ENCODE data around the gene GPSM1. TPM values are rescaled to one million over a fixed set of nuclear protein-coding genes. Genes with fewer than 3 reads are reported as not detected.

Gene GPSM1
- total and polyA plus RNA-seq, 9 of the 15 experiments (the other 6 are each of a cell fraction or from before 2014, with no cell fraction given), result 0.04 to 14.2 (median 3.1) TPM

DNA sequence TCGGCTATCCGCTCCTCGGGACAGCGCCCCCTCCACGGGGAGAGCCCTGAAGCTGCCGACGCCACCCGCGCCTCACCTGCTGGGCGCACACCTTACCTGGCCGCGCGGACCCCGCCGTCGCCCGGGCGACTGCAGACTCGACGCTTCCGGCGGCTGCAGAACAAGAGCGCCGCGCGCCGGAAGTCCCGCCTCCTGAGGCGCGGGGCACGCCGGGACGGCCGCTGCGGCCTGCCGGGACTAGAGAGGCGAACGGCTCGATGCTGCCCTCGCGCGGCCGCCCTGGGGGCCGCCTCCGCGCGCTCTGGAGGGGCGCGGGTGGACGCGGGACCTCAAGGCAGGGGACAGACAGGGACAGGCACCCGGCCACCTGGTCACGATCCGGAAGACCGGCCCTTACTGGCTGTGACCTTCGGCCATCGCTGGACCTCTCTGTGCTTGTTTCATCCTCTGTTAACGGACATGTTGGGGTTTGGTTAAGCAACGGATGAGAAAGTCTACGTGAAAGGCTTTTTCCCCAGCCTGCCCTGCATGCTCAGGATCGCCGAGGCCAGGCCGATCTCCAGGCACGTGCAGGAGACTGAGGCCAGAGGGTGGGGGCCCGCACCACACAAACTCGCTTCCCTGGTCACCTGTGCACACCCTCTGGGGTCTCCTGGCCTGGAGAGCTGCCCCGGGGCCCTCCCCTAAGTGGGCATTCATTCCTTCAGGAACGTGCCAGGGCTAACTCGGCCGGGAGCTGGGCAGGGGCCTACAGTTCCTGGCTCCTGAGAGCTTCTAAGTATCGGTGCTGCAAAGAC lies 72.9 kb downstream of the GPSM1 start, which contains the start of gene SNAPC4 (continued):
- TF ChIP-seq XRCC3 (IDR thresholded peaks at IDR 0.05) (no peak), MAZ (CRISPR knock-in tag; conservative IDR thresholded peaks at IDR 0.05 in 1 of 2, IDR thresholded peaks at IDR 0.05 in 1 of 2) (peak; percentile 76 to 81), POU5F1 (IDR thresholded peaks at IDR 0.05; ENCODE audit: borderline replicate concordance, low read depth, low read length, partially characterized antibody) (peak; percentile 24), SMC3 (conservative IDR thresholded peaks at IDR 0.05; ENCODE audit: insufficient read depth, low read depth, low read length) (peak; percentile 83), ZNF121 (CRISPR knock-in tag; conservative IDR thresholded peaks at IDR 0.05) (no peak), ZNF316 (IDR thresholded peaks at IDR 0.05) (no peak), ILK (tag; IDR thresholded peaks at IDR 0.05; ENCODE audit: borderline replicate concordance, low read depth) (no peak), HMG20B (CRISPR knock-in tag; IDR thresholded peaks at IDR 0.05) (no peak), PHB (CRISPR knock-in tag; IDR thresholded peaks at IDR 0.05) (no peak), KDM1A (IDR thresholded peaks at IDR 0.05) (no peak), ZNF324 (CRISPR knock-in tag; IDR thresholded peaks at IDR 0.05) (no peak), NCOA6 (IDR thresholded peaks at IDR 0.05) (no peak), NR2F6 (CRISPR knock-in tag; IDR thresholded peaks at IDR 0.05) (no peak), CBFA2T3 (IDR thresholded peaks at IDR 0.05) (no peak)
- TF ChIP-seq, protein P1, sequence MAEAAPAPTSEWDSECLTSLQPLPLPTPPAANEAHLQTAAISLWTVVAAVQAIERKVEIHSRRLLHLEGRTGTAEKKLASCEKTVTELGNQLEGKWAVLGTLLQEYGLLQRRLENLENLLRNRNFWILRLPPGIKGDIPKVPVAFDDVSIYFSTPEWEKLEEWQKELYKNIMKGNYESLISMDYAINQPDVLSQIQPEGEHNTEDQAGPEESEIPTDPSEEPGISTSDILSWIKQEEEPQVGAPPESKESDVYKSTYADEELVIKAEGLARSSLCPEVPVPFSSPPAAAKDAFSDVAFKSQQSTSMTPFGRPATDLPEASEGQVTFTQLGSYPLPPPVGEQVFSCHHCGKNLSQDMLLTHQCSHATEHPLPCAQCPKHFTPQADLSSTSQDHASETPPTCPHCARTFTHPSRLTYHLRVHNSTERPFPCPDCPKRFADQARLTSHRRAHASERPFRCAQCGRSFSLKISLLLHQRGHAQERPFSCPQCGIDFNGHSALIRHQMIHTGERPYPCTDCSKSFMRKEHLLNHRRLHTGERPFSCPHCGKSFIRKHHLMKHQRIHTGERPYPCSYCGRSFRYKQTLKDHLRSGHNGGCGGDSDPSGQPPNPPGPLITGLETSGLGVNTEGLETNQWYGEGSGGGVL (CRISPR knock-in tag; IDR thresholded peaks at IDR 0.05), result no peak
- TF ChIP-seq, protein P2, sequence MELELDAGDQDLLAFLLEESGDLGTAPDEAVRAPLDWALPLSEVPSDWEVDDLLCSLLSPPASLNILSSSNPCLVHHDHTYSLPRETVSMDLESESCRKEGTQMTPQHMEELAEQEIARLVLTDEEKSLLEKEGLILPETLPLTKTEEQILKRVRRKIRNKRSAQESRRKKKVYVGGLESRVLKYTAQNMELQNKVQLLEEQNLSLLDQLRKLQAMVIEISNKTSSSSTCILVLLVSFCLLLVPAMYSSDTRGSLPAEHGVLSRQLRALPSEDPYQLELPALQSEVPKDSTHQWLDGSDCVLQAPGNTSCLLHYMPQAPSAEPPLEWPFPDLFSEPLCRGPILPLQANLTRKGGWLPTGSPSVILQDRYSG (tag; conservative IDR thresholded peaks at IDR 0.05; ENCODE audit: low read depth), result no peak
- TF ChIP-seq, protein P3, sequence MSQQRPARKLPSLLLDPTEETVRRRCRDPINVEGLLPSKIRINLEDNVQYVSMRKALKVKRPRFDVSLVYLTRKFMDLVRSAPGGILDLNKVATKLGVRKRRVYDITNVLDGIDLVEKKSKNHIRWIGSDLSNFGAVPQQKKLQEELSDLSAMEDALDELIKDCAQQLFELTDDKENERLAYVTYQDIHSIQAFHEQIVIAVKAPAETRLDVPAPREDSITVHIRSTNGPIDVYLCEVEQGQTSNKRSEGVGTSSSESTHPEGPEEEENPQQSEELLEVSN (IDR thresholded peaks at IDR 0.05; ENCODE audit: borderline replicate concordance in 1 of 2, extremely low read depth in 1 of 2, insufficient read depth in 1 of 2, insufficient read length in 1 of 2, low read depth in 1 of 2, low read length in 1 of 2, poor library complexity in 1 of 2, severe bottlenecking in 1 of 2), result peak in 1 of 2 experiments; percentile 65
- TF ChIP-seq, protein P4, sequence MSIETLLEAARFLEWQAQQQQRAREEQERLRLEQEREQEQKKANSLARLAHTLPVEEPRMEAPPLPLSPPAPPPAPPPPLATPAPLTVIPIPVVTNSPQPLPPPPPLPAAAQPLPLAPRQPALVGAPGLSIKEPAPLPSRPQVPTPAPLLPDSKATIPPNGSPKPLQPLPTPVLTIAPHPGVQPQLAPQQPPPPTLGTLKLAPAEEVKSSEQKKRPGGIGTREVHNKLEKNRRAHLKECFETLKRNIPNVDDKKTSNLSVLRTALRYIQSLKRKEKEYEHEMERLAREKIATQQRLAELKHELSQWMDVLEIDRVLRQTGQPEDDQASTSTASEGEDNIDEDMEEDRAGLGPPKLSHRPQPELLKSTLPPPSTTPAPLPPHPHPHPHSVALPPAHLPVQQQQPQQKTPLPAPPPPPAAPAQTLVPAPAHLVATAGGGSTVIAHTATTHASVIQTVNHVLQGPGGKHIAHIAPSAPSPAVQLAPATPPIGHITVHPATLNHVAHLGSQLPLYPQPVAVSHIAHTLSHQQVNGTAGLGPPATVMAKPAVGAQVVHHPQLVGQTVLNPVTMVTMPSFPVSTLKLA (conservative IDR thresholded peaks at IDR 0.05), result peak in 1 of 2 experiments; percentile 78; a peak in 2 of 4 replicates
- TF ChIP-seq, protein P5, sequence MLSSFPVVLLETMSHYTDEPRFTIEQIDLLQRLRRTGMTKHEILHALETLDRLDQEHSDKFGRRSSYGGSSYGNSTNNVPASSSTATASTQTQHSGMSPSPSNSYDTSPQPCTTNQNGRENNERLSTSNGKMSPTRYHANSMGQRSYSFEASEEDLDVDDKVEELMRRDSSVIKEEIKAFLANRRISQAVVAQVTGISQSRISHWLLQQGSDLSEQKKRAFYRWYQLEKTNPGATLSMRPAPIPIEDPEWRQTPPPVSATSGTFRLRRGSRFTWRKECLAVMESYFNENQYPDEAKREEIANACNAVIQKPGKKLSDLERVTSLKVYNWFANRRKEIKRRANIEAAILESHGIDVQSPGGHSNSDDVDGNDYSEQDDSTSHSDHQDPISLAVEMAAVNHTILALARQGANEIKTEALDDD (IDR thresholded peaks at IDR 0.05), result no peak
- TF ChIP-seq, protein P6, sequence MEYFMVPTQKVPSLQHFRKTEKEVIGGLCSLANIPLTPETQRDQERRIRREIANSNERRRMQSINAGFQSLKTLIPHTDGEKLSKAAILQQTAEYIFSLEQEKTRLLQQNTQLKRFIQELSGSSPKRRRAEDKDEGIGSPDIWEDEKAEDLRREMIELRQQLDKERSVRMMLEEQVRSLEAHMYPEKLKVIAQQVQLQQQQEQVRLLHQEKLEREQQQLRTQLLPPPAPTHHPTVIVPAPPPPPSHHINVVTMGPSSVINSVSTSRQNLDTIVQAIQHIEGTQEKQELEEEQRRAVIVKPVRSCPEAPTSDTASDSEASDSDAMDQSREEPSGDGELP (CRISPR knock-in tag; IDR thresholded peaks at IDR 0.05; ENCODE audit: borderline replicate concordance), result no peak; the same call in 1 of the 2 replicates

Data from K562 (cell line).